ENCODE measurements around the gene TUT4. TPM values are rescaled to one million over a fixed set of nuclear protein-coding genes. Genes with fewer than 3 reads are reported as not detected.

The TUT4 gene
- total RNA-seq, 1 experiment from 2014 or later: 37.4 TPM

DNA sequence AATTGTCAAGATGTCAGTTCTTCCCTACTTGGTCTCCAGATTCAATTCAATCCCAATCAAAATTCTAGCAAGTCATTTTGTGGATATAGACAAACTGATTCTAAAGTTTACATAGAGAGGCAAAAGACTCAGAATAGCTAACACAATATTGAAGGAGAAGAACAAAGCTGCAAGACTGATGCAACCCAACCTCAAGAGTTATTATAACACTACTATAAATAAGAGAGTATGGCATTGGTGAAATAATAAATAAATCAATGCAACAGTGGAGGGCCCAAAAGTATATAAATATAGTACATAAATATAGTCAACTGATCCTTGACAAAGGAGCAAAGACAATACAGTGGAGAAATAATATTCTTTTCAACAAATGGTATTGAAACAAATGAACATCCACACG, 98.8 kb downstream of the TUT4 start:
- TF ChIP-seq, protein P1, sequence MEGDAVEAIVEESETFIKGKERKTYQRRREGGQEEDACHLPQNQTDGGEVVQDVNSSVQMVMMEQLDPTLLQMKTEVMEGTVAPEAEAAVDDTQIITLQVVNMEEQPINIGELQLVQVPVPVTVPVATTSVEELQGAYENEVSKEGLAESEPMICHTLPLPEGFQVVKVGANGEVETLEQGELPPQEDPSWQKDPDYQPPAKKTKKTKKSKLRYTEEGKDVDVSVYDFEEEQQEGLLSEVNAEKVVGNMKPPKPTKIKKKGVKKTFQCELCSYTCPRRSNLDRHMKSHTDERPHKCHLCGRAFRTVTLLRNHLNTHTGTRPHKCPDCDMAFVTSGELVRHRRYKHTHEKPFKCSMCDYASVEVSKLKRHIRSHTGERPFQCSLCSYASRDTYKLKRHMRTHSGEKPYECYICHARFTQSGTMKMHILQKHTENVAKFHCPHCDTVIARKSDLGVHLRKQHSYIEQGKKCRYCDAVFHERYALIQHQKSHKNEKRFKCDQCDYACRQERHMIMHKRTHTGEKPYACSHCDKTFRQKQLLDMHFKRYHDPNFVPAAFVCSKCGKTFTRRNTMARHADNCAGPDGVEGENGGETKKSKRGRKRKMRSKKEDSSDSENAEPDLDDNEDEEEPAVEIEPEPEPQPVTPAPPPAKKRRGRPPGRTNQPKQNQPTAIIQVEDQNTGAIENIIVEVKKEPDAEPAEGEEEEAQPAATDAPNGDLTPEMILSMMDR (conservative IDR thresholded peaks at IDR 0.05; ENCODE audit: low read depth, low read length): no peak
- no peak for TF ChIP-seq EZH2 (IDR thresholded peaks at IDR 0.05; ENCODE audit: low read length, unreplicated experiment)
- TF ChIP-seq EZH2phosphoT487 (IDR thresholded peaks at IDR 0.05; ENCODE audit: borderline replicate concordance, low read length): no peak
- H3K79me2 ChIP-seq (ENCODE audit: low read length): no peaks in the 10 kb centered on the region
- H3K27me3 ChIP-seq (ENCODE audit: low read length): no peaks in the 10 kb centered on the region
- ChIA-PET POLR2A (ENCODE audit: unreplicated experiment) (no interaction called here), CTCF (no interaction called here)
- H4K20me1 ChIP-seq (ENCODE audit: low read length): no peaks in the 10 kb centered on the region
- ATAC-seq: no peak
- no peak overlapping the region for H3K4me2 ChIP-seq (ENCODE audit: low read length)
- H2AFZ ChIP-seq (ENCODE audit: low read length): no peak overlapping the region
- H3K27ac ChIP-seq (ENCODE audit: low read length): no peak overlapping the region
- H3K9me2 ChIP-seq (replicated peaks; ENCODE audit: low read length): no peaks in the 10 kb centered on the region
- intact Hi-C loops (cut with micrococcal nuclease): no loop called here
- H3K9ac ChIP-seq (ENCODE audit: low read length): no peak overlapping the region
- BruUV-seq (replicated peaks): no TSS peak
- peaks cover 3% of the 10 kb centered on the region; the same call in 1 of the 2 replicates for H3K36me3 ChIP-seq (ENCODE audit: low read depth, low read length)
- no peak for DNase-seq
- no peaks in the 10 kb centered on the region for H3K4me1 ChIP-seq (ENCODE audit: insufficient read depth, low read length)
- H3F3A ChIP-seq (ENCODE audit: low read length, unreplicated experiment): no peaks in the 10 kb centered on the region
- no peaks in the 10 kb centered on the region for H3K9me3 ChIP-seq (ENCODE audit: low read length)
- no peak overlapping the region for H3K4me3 ChIP-seq (ENCODE audit: low read length)

DNA sequence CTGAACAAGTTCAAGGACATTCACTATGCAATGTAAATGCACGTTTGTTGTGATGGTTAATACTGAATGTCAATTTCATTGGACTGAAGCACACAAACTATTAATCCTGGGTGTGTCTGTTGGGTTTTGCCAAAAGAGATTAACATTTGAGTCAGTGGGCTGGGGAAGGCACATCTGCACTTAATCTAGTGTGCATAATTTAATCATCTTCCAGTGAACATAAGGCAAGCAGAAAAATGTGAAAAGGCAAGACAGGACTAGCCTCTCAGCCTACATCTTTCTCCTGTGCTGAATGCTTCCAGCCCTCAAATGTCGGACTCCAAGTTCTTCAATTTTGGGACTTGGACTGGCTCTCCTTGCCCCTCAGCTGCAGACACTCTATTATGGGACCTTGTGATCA, 108.4 kb downstream of the TUT4 start:
- H3F3A ChIP-seq (ENCODE audit: low read length, unreplicated experiment): no peaks in the 10 kb centered on the region
- CTCF ChIA-PET: no interaction called here
- no peaks in the 10 kb centered on the region for H3K9me2 ChIP-seq (replicated peaks; ENCODE audit: low read length)
- DNase-seq (no peak), ATAC-seq (no peak)
- no peak for TF ChIP-seq EZH2phosphoT487 (IDR thresholded peaks at IDR 0.05; ENCODE audit: borderline replicate concordance, low read length)
- TF ChIP-seq, protein P1 (conservative IDR thresholded peaks at IDR 0.05; ENCODE audit: low read depth, low read length): no peak
- TF ChIP-seq EZH2 (IDR thresholded peaks at IDR 0.05; ENCODE audit: low read length, unreplicated experiment): no peak
- H3K4me2 ChIP-seq (ENCODE audit: low read length): no peak overlapping the region
- H3K36me3 ChIP-seq (ENCODE audit: low read depth, low read length): peaks cover 18% of the 10 kb centered on the region
- H4K20me1 ChIP-seq (ENCODE audit: low read length): no peaks in the 10 kb centered on the region
- H3K4me1 ChIP-seq (ENCODE audit: insufficient read depth, low read length): no peaks in the 10 kb centered on the region
- H3K4me3 ChIP-seq (ENCODE audit: low read length): no peak overlapping the region
- no peak overlapping the region for H3K9ac ChIP-seq (ENCODE audit: low read length)
- no peak overlapping the region for H3K27ac ChIP-seq (ENCODE audit: low read length)
- POLR2A ChIA-PET (ENCODE audit: unreplicated experiment): no interaction called here
- BruUV-seq (replicated peaks): no TSS peak
- intact Hi-C loops (cut with micrococcal nuclease): no loop called here
- H3K9me3 ChIP-seq (ENCODE audit: low read length): no peaks in the 10 kb centered on the region
- no peak overlapping the region for H2AFZ ChIP-seq (ENCODE audit: low read length)
- H3K27me3 ChIP-seq (ENCODE audit: low read length): no peaks in the 10 kb centered on the region
- no peaks in the 10 kb centered on the region for H3K79me2 ChIP-seq (ENCODE audit: low read length)

DNA sequence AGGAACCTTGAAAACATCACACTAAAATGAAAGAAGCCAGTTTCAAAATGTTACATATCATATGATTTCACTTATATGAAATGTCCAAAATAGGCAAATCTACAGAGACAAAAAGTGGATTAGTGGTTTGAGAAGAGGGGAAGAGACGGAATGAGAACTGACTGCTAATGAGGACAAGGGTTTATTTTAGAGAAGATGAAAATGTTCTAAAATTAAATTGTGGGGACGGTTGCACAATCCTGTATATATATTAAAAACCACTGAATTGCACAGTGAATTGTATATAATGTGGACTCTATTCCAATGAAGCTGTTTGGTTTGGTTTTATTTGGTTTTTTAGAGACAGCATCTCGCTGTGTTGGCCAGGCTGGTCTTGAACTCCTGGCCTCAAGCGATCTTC, 112.9 kb downstream of the TUT4 start:
- no peak overlapping the region for H3K9ac ChIP-seq (ENCODE audit: low read length)
- ATAC-seq: no peak

More for the DNA sequence above, 112.9 kb downstream of the TUT4 start:
- H3K27me3 ChIP-seq (ENCODE audit: low read length): no peaks in the 10 kb centered on the region
- H3K4me2 ChIP-seq (ENCODE audit: low read length): no peak overlapping the region
- H3K9me2 ChIP-seq (replicated peaks; ENCODE audit: low read length): no peaks in the 10 kb centered on the region
- ChIA-PET CTCF (no interaction called here), POLR2A (ENCODE audit: unreplicated experiment) (no interaction called here)
- intact Hi-C loops (cut with micrococcal nuclease): no loop called here
- H3K9me3 ChIP-seq (ENCODE audit: low read length): no peaks in the 10 kb centered on the region
- no peaks in the 10 kb centered on the region for H3K79me2 ChIP-seq (ENCODE audit: low read length)
- no peaks in the 10 kb centered on the region for H4K20me1 ChIP-seq (ENCODE audit: low read length)
- no peaks in the 10 kb centered on the region for H3K4me1 ChIP-seq (ENCODE audit: insufficient read depth, low read length)
- no peaks in the 10 kb centered on the region for H3F3A ChIP-seq (ENCODE audit: low read length, unreplicated experiment)
- DNase-seq: no peak
- TF ChIP-seq EZH2phosphoT487 (IDR thresholded peaks at IDR 0.05; ENCODE audit: borderline replicate concordance, low read length) (no peak), EZH2 (IDR thresholded peaks at IDR 0.05; ENCODE audit: low read length, unreplicated experiment) (no peak)
- TF ChIP-seq, protein P1 (conservative IDR thresholded peaks at IDR 0.05; ENCODE audit: low read depth, low read length): no peak
- H3K36me3 ChIP-seq (ENCODE audit: low read depth, low read length): peaks cover 21% of the 10 kb centered on the region
- no peak overlapping the region for H3K27ac ChIP-seq (ENCODE audit: low read length)
- H2AFZ ChIP-seq (ENCODE audit: low read length): no peak overlapping the region
- no peak overlapping the region for H3K4me3 ChIP-seq (ENCODE audit: low read length)
- BruUV-seq (replicated peaks): no TSS peak
